ENCODE data around the gene ARHGEF18.

- TF ChIP-seq TSHZ2 (CRISPR knock-in tag; IDR thresholded peaks at IDR 0.05) (no peak), POU6F1 (CRISPR knock-in tag; IDR thresholded peaks at IDR 0.05; ENCODE audit: borderline replicate concordance, low read depth) (no peak), ZNF8 (CRISPR knock-in tag; IDR thresholded peaks at IDR 0.05) (no peak), PPARA (CRISPR knock-in tag; IDR thresholded peaks at IDR 0.05; ENCODE audit: borderline replicate concordance) (no peak), PATZ1 (CRISPR knock-in tag; IDR thresholded peaks at IDR 0.05; ENCODE audit: borderline replicate concordance) (no peak), ZFP3 (CRISPR knock-in tag; IDR thresholded peaks at IDR 0.05) (no peak), ZNF70 (CRISPR knock-in tag; IDR thresholded peaks at IDR 0.05) (no peak), TCF4 (CRISPR knock-in tag; IDR thresholded peaks at IDR 0.05; ENCODE audit: borderline replicate concordance) (no peak), ARNTL (CRISPR knock-in tag; IDR thresholded peaks at IDR 0.05; ENCODE audit: borderline replicate concordance, low read depth) (no peak), CREB5 (CRISPR knock-in tag; IDR thresholded peaks at IDR 0.05; ENCODE audit: low read depth) (no peak), RARB (CRISPR knock-in tag; IDR thresholded peaks at IDR 0.05) (no peak), BACH2 (CRISPR knock-in tag; IDR thresholded peaks at IDR 0.05; ENCODE audit: borderline replicate concordance) (no peak)
Observed at GRCh38 chr19:7304200-7304599, 44.5 kb upstream of the ARHGEF18 start.
